ENCODE data around the gene SLC7A5.
"Not testable (repeated sequence)": the region's sequence is repeated elsewhere in the genome, so short reads cannot be mapped to it uniquely, and the experiment has no call there.

The SLC7A5 gene

GRCh38 chr16:87831421-87832136 lies 37.7 kb downstream of the SLC7A5 start:
- no peak for FAIRE-seq

GRCh38 chr16:87830673-87831420 lies 38.5 kb downstream of the SLC7A5 start:
- no peak for FAIRE-seq

GRCh38 chr16:87829988-87830672 lies 39.2 kb downstream of the SLC7A5 start:
- FAIRE-seq, result no peak

- FAIRE-seq, result no peak
Observed at GRCh38 chr16:87829622-87829980, 39.7 kb downstream of the SLC7A5 start.

GRCh38 chr16:87828907-87829621 lies 40.2 kb downstream of the SLC7A5 start:
- no peak for FAIRE-seq

GRCh38 chr16:87828071-87828906 lies 41.0 kb downstream of the SLC7A5 start:
- FAIRE-seq, result no peak

GRCh38 chr16:87827588-87827915 lies 41.8 kb downstream of the SLC7A5 start:
- FAIRE-seq, result not testable (repeated sequence)

- no peak for FAIRE-seq
Observed at GRCh38 chr16:87826798-87827587, 42.3 kb downstream of the SLC7A5 start.

GRCh38 chr16:87826407-87826797 lies 42.9 kb downstream of the SLC7A5 start:
- FAIRE-seq, result not testable (repeated sequence)

GRCh38 chr16:87825842-87826120 lies 43.5 kb downstream of the SLC7A5 start:
- not testable (repeated sequence) for FAIRE-seq

GRCh38 chr16:87824991-87825841 lies 44.1 kb downstream of the SLC7A5 start:
- FAIRE-seq, result no peak

- FAIRE-seq, result no peak
Observed at GRCh38 chr16:87824016-87824990, 45.0 kb downstream of the SLC7A5 start.

GRCh38 chr16:87823181-87823929 lies 46.0 kb downstream of the SLC7A5 start:
- FAIRE-seq, result no peak

- no peak for FAIRE-seq
Observed at GRCh38 chr16:87822108-87822970, 47.0 kb downstream of the SLC7A5 start.

GRCh38 chr16:87821376-87822107 lies 47.8 kb downstream of the SLC7A5 start:
- no peak for FAIRE-seq

- no peak for FAIRE-seq
Observed at GRCh38 chr16:87819983-87820382, 49.3 kb downstream of the SLC7A5 start.

GRCh38 chr16:87819282-87819681 lies 50.0 kb downstream of the SLC7A5 start:
- FAIRE-seq, result no peak
